Kidney glomerular epithelial cell (primary cell): ENCODE measurements around the gene LTK.

Source experiments
- DNase-seq: peaks from one replicate; lab custom pipeline; 2025; lab: John Stamatoyannopoulos, UW

Gene LTK

DNA sequence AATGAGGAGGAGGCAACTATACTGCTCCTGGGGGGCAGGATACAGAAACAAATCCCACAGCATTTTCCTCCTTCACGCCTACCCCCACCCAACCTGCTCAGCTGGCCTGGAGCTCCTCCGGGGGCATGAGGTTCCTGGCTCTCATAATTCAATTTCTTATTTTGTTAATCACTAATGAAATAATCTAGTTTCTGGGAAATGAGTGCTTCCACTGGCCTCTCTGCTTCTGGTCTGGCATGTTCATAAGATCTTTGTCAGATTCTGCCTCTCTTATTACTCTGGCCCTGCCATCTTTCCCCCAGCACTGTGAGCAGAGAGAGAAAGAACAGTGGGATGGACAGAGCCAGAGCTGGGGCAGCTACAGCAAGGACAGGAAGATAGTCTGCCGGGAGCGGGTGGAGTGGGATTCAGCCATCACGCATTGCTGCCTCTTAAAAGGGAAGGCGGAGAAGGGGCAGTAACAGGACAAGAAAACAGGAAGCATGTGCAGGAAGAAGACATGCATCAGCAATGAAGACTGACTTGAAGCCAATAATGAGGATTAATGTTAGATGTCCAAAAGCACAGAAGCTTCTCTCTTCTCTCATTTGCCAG lies 16.8 kb upstream of the LTK start:
- DNase-seq: no peak

GRCh38 chr15:41523097-41523496 lies 9.5 kb upstream of the LTK start:
- DNase-seq: no peak

DNA sequence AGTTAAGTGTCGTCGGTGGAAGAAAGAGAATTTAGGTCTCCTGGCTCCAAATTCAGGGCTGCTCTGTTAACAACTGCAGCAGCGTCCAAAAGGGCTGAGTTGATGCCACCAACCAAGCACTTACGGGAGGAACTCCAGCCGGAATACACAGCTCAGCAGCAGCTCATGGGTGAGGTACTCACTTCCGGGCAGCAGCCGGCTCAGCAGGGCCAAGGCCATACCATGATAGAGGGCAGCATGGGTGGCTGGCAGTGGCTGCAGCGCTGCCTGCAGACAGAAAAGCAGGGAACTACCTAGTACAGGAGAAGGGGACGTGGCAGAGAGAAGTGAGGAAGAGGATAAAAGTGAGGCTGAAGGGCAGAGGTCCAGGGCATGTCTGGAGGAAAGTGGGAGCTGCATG lies 8.0 kb upstream of the LTK start:
- DNase-seq: no peak

DNA sequence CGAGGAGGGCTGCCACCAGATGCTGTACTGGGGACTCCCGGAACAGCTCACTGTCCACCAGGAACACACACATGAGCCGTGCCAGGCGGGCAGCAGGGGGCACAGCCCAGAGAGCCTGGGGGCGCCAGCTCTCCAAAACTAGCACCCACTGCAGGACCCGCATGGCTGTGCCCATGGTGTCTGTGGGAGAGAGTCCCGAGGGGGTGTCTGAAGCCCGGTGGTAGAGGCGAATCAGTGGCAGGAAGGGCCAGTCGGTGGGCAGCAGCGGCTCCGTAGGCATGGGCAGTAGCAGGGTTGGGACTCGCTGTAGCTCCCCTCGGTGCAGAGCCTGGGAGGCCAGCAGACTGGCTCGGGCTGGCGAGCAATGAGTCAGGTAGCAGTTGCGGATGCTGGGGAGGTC lies 7.0 kb upstream of the LTK start:
- DNase-seq: no peak

DNA sequence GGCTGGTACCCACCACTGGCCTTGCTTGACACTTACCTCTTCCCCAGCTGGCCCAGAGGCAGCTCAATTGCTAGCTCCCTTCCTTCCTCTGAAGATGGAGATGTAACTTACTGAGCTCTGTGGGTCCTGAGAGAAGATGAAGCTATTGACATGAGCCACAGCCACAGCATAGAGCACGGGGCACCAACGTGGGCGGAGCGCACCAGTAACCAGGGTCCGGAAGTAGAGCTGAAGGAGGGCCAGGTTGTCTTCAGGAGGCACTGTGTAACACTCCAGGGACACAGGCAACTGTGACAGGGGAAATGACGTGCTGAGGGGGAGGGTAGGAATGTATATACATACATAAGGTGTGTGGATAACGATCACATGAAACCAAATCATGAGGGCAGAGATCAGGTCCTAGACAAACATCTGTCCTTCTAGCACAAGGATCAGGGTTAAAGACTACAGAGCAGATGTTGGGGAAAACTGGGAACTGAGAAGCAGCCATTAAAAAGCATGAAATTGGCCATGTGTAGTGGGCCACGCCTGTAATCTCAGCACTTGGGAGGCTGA lies 4.3 kb upstream of the LTK start:
- no peak for DNase-seq

- DNase-seq: no peak
These were observed 604 bp downstream of the LTK start for GRCh38 chr15:41512940-41513505.

- DNase-seq: no peak
These were observed 1.1 kb downstream of the LTK start for GRCh38 chr15:41512512-41512939.

DNA sequence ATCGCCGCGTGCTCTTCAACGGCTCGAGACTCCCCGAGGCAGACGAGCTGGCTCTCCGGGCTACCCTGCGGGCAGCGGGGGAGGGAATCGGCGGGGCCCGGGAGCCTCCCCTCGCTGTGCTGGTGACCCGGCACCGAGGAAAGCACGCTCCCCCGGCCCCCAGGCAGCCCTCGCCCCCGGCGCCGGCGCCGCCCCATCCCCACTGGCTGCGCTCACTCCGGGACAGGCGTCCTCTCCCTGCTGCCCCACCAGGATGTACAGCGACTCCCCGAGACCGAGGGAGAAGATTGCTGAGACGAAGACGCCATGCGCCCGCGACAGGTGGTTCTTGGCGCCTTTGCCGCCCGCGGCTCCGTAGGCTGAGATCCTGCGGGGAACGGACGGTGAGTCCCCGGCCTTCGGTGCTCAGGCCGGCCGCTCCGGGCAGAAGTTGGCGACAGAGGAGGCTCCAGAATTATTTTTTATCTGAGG lies 1.7 kb downstream of the LTK start:
- DNase-seq: no peak

GRCh38 chr15:41511331-41511898 lies 2.2 kb downstream of the LTK start:
- no peak for DNase-seq

DNA sequence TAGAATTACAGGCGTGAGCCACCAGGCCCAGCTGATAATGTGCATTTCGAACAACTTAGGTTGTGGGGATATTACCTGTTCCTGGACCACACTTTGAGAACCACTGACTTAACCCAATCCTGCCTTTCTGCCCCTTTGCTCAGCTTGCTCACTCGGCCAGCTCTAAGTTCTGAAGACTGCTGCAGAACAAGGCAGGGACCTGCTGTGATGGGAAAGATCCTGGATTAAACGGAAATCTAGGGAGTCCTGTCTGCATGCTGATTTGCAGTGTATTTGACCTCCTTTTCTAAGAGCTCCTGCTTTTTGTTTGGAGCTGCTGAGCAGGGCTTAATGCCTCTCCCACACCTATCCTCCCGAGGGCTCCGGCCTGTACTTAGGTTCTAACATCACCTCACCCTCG lies 2.9 kb downstream of the LTK start:
- DNase-seq: no peak

DNA sequence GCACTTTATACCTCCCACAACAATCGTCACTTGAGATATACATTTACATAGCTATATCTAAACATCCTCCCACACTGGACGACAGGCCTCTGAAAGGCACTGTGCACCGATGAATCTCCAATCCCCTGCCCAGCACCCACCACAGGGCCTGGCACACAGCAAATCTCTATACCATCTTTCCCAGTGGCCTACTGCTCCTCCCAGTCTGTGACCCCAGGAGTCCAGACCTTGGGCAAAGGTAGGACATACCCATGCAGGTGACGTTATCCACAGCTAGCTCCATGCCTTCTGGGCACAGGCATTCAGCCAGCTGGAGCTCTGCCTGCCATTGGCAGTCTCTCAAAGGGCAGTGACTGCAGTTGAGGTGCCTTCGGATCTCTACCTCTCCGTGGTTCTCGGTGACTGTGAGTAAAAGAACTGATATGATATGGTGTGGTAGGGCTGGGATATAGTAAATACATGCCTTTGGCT lies 5.8 kb downstream of the LTK start:
- no peak for DNase-seq

GRCh38 chr15:41506796-41507341 lies 6.8 kb downstream of the LTK start:
- no peak for DNase-seq

DNA sequence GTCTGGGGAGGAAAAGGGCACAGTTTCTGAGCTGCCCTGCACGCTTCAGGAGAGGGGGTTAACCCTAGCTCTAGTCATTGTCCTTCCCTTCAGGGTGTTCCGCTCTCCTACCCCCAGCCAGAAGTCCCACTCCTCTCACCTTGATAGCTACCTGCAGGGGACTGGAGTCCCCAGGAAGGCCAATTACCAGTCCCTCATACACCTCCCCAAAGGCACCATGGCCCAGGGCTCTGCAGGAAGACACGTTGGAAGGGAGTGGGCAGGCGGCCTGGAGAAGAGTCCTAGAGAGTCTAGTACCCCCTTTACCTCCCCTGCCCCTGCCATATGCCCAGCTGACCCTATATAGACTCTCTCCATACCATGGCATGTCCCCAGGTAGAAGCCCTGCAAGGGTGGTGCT lies 7.9 kb downstream of the LTK start:
- no peak for DNase-seq

DNA sequence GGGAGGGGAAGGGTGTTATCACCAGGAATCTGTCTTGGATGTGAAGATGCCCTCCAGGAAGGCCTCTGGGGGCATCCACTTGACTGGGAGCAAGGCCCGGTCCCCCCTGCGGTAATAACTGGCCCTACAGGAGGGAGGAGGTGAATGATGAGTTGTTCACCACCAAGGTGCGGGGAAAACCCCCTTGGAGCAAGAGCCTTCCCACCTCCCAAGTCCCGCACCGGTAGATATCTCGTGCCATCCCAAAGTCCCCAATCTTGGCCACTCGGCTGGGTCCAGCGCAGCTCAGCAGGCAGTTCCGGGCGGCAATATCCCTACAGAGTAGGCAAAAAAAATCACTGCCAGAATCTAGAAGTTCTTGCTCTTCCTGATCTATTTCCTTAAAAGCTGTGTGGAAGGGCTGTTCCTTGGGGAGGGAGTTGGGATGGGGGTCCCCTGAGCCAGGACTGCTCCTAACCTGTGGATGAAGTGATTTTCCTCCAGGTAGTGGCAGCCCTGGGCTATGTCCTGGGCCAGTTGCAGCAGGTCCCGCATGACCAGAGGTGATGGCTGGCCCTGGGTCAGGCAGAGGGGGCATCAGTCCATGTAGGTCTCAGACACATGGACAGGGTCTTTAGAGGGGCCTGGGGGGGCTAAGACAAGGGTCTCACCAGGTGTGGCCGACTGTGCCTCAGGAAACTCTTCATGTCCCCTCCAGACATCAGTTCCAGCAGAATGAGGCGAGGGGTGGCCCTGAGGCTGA lies 8.7 kb downstream of the LTK start:
- DNase-seq: no peak

GRCh38 chr15:41503669-41504010 lies 10.0 kb downstream of the LTK start:
- no peak for DNase-seq

GRCh38 chr15:41502795-41503668 lies 10.6 kb downstream of the LTK start:
- no peak for DNase-seq

DNA sequence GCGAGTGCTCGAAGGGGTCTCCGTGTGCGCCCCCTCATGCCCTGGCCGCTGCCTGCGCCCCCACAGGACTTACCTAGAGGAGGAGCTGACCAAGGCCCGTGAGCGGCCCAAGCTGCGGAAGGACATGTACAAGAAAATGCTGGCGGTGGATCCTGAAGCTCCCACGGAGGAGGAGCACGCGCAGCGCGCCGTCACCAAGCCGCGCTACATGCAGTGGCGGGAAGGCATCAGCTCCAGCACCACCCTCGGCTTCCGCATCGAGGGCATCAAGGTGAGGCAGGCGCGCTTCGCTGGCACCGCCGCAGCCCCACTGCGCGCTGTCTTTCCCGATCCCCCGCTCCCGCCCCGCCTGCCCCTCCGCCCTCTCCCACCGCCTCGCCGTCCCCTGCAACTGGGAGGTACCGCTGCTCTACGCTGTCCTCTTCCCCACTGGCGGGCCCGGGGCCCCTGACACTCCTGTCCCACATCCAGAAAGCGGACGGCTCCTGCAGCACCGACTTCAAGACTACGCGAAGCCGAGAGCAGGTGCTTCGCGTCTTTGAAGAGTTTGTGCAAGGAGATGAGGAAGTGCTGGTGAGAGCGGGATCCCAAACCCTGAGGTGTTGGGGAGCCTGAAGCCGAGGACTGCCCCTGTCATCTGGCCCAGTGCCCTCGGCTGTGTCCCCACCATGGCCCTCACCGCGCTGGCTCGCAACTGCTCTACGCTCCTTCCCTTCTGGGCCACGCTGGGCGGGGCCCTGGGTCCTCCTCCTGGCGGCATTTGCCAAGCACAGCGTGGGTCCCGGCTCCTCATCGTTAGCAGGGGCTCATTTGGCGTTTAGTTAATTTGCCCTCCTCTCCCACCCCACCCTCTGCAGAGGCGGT lies 11.5 kb downstream of the LTK start:
- DNase-seq: no peak

DNA sequence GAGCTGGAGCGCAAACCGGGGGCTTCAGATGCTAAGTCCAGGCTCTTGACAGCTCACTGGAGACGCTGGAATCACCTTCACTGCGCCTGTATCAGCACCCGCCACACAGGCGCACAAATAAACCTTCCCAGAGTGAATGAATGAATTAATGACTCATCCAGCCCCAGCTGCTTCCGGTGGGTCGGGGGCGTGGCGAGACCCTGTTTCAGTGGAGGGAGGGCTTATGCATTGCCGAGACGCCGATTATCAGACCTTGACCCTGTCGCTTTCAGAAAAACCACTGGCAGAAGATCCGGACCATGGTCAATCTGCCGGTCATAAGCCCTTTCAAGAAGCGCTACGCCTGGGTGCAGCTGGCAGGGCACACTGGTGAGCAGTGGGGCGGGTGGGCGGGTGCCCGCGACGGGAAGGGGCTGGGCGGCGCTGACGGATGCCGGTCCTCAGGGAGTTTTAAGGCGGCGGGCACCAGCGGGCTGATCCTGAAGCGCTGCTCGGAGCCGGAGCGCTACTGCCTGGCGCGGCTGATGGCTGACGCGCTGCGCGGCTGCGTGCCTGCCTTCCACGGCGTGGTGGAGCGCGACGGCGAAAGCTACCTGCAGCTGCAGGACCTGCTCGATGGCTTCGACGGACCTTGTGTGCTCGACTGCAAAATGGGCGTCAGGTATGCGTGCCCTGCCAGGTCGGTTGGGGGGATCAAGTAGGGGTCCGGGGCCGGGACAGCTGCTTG lies 12.3 kb downstream of the LTK start:
- peak; percentile 33 for DNase-seq

GRCh38 chr15:41499109-41499851 lies 14.3 kb downstream of the LTK start:
- no peak for DNase-seq
